Retinal pigment epithelial cell (primary cell): Measurements from ENCODE around the gene B4GALT3.

Experiments
- DNase-seq: peaks from one replicate; pipeline ENCODE4 v3.0.0-alpha.2; 2010; ENCODE audit warnings: low read depth
- H3K4me3 ChIP-seq: 2 replicates; pipeline ENCODE4 v1.5.1; 2011; ENCODE audit warnings: mild to moderate bottlenecking, low read length, control low read depth, moderate library complexity
- CTCF ChIP-seq: conservative IDR thresholded peaks from 2 replicates; pipeline ENCODE4 v1.5.1; 2011; ENCODE audit warnings: low read depth, low read length, control low read depth, inconsistent platforms

B4GALT3 gene

GRCh38 chr1:161190962-161191521, 13.7 kb upstream of the B4GALT3 start:
- DNase-seq: no peak
- TF ChIP-seq CTCF: no peak
- H3K4me3 ChIP-seq: no peak overlapping the region

- no peak for TF ChIP-seq CTCF
- no peak for DNase-seq
- no peak overlapping the region for H3K4me3 ChIP-seq
These were observed 11.7 kb upstream of the B4GALT3 start for GRCh38 chr1:161189036-161189435.

- DNase-seq: no peak
- TF ChIP-seq CTCF: no peak
- H3K4me3 ChIP-seq: no peak overlapping the region
These were observed 11.1 kb upstream of the B4GALT3 start for GRCh38 chr1:161188381-161188780.

GRCh38 chr1:161187311-161187710, 10.0 kb upstream of the B4GALT3 start:
- peak; percentile 43 for DNase-seq
- TF ChIP-seq CTCF: no peak
- no peak overlapping the region for H3K4me3 ChIP-seq

GRCh38 chr1:161185732-161186311, 8.5 kb upstream of the B4GALT3 start:
- TF ChIP-seq CTCF: no peak
- H3K4me3 ChIP-seq: no peak overlapping the region
- DNase-seq: no peak

GRCh38 chr1:161185282-161185682, 8.0 kb upstream of the B4GALT3 start:
- no peak for TF ChIP-seq CTCF
- peak; percentile 87 for DNase-seq
- H3K4me3 ChIP-seq: no peak overlapping the region

GRCh38 chr1:161182214-161182613, 4.9 kb upstream of the B4GALT3 start:
- no peak for DNase-seq
- TF ChIP-seq CTCF: no peak
- H3K4me3 ChIP-seq: no peak overlapping the region
